Colonic mucosa (tissue), 4 donors: ENCODE results near the gene KRR1. TPM values are rescaled to one million over a fixed set of nuclear protein-coding genes. Genes with fewer than 3 reads are reported as not detected.
"Not testable (repeated sequence)": the region's sequence is repeated elsewhere in the genome, so short reads cannot be mapped to it uniquely, and the experiment has no call there.

ENCODE experiments used
- DNase-seq: peaks from one replicate; pipeline ENCODE4 v3.0.0-alpha.2; 2020
- H3K27ac ChIP-seq: fragments of 200-600 bp; one replicate; pipeline ENCODE4 v1.8.0; 2021
- H3K27me3 ChIP-seq: fragments of 200-600 bp; one replicate; pipeline ENCODE4 v1.8.0; 2021
- H3K36me3 ChIP-seq: fragments of 200-600 bp; one replicate; pipeline ENCODE4 v1.8.0; 2021
- H3K4me1 ChIP-seq: fragments of 200-600 bp; one replicate; pipeline ENCODE4 v1.8.0; 2021; ENCODE audit warnings: mild to moderate bottlenecking
- H3K4me3 ChIP-seq: fragments of 200-600 bp; one replicate; pipeline ENCODE4 v1.8.0; 2021
- H3K9ac ChIP-seq, 2 donors: one replicate each; pipeline ENCODE4 v1.7.0; 2013; ENCODE audit warnings: control low read depth in 2 of 2, low read depth in 2 of 2, low read length in 2 of 2
- H3K9me3 ChIP-seq: fragments of 200-600 bp; one replicate; pipeline ENCODE4 v1.8.0; 2021
- CTCF ChIP-seq: fragments of 200-600 bp; IDR thresholded peaks from one replicate; pipeline ENCODE4 v1.8.0; 2022; ENCODE audit warnings: antibody characterized with exemption, mild to moderate bottlenecking
- intact Hi-C: fragments of 100-400 bp; cut with DNase I; formaldehyde crosslinking; loops from one replicate; pipeline ENCODE4 v1.14.1; 2022
- total RNA-seq, 2 donors: library from RNA; stranded (reverse); fragmentation: NEBNext Ultra II Directional in 1 of 2; extraction: Animal tissue kit (Norgen Biotek cat#: 25700) in 1 of 2; gene quantifications; one replicate each; pipeline ENCODE4 v1.2.1, GENCODE V29; 2021
- donor health status: healthy.
- donor health status: DM: no; HTN: no; CAD: no.
- donor health status: DM: no; HTN: no; CAD: no.

KRR1 gene
- total RNA-seq, 2 donors from 2014 or later: 32.8 to 33.2 TPM

- H3K4me3 ChIP-seq: no peak overlapping the region
- no peaks in the 10 kb centered on the region for H3K9me3 ChIP-seq
- H3K36me3 ChIP-seq: no peaks in the 10 kb centered on the region
- H3K4me1 ChIP-seq: no peaks in the 10 kb centered on the region
- no peaks in the 10 kb centered on the region for H3K27me3 ChIP-seq
- intact Hi-C loops: loop anchor here (5.0 kb wide), 1 partner anchor 97 kb away; the partner anchor contains the start of gene GLIPR1L2
- no peak overlapping the region for H3K9ac ChIP-seq
- no peak for DNase-seq
- H3K27ac ChIP-seq: no peak overlapping the region
- TF ChIP-seq CTCF: no peak
Observed at GRCh38 chr12:75489187-75489586, 22.2 kb downstream of the KRR1 start.

GRCh38 chr12:75488553-75488952, 22.9 kb downstream of the KRR1 start:
- H3K27me3 ChIP-seq: no peaks in the 10 kb centered on the region
- DNase-seq: peak; percentile 23
- H3K4me3 ChIP-seq: no peak overlapping the region
- peak; percentile 26 for TF ChIP-seq CTCF
- no peaks in the 10 kb centered on the region for H3K4me1 ChIP-seq
- no peak overlapping the region for H3K9ac ChIP-seq
- H3K27ac ChIP-seq: no peak overlapping the region
- intact Hi-C loops: loop anchor here (5.0 kb wide), 1 partner anchor 96 kb away; the partner anchor contains the start of gene GLIPR1L2
- H3K9me3 ChIP-seq: no peaks in the 10 kb centered on the region
- H3K36me3 ChIP-seq: no peaks in the 10 kb centered on the region

GRCh38 chr12:75487308-75487707, 24.1 kb downstream of the KRR1 start:
- Histone ChIP-seq H3K9me3 (no peaks in the 10 kb centered on the region), H3K36me3 (no peaks in the 10 kb centered on the region), H3K9ac (no peak overlapping the region), H3K4me1 (no peaks in the 10 kb centered on the region), H3K4me3 (no peak overlapping the region), H3K27ac (no peak overlapping the region), H3K27me3 (no peaks in the 10 kb centered on the region)
- intact Hi-C loops: loop anchor here (5.0 kb wide), 1 partner anchor 95 kb away; the partner anchor contains the start of gene GLIPR1L2
- TF ChIP-seq CTCF: no peak
- DNase-seq: no peak

GRCh38 chr12:75484450-75484849, 27.0 kb downstream of the KRR1 start:
- intact Hi-C loops, H3K27ac ChIP-seq, H3K9me3 ChIP-seq, H3K27me3 ChIP-seq, H3K9ac ChIP-seq, H3K4me1 ChIP-seq, DNase-seq, H3K4me3 ChIP-seq, H3K36me3 ChIP-seq: not testable (repeated sequence)

GRCh38 chr12:75483431-75483830, 28.0 kb downstream of the KRR1 start:
- no peak overlapping the region for H3K27ac ChIP-seq
- no peak overlapping the region for H3K9ac ChIP-seq
- intact Hi-C loops: no loop called here
- no peak for TF ChIP-seq CTCF
- no peaks in the 10 kb centered on the region for H3K36me3 ChIP-seq
- no peaks in the 10 kb centered on the region for H3K27me3 ChIP-seq
- no peak overlapping the region for H3K4me3 ChIP-seq
- no peaks in the 10 kb centered on the region for H3K9me3 ChIP-seq
- no peak for DNase-seq
- no peaks in the 10 kb centered on the region for H3K4me1 ChIP-seq

GRCh38 chr12:75482646-75483045, 28.8 kb downstream of the KRR1 start:
- Histone ChIP-seq H3K36me3 (no peaks in the 10 kb centered on the region), H3K27me3 (no peaks in the 10 kb centered on the region), H3K4me1 (no peaks in the 10 kb centered on the region), H3K9ac (no peak overlapping the region), H3K27ac (no peak overlapping the region), H3K9me3 (no peaks in the 10 kb centered on the region), H3K4me3 (no peak overlapping the region)
- no peak for DNase-seq
- intact Hi-C loops: no loop called here
- TF ChIP-seq CTCF: no peak
